ENCODE data around the gene FXYD3. TPM values are rescaled to one million over a fixed set of nuclear protein-coding genes. Genes with fewer than 3 reads are reported as not detected.
"Not testable (repeated sequence)": the region's sequence is repeated elsewhere in the genome, so short reads cannot be mapped to it uniquely, and the experiment has no call there.

Gene FXYD3
- total RNA-seq, 1 donor from 2014 or later, result 17.3 TPM

DNA sequence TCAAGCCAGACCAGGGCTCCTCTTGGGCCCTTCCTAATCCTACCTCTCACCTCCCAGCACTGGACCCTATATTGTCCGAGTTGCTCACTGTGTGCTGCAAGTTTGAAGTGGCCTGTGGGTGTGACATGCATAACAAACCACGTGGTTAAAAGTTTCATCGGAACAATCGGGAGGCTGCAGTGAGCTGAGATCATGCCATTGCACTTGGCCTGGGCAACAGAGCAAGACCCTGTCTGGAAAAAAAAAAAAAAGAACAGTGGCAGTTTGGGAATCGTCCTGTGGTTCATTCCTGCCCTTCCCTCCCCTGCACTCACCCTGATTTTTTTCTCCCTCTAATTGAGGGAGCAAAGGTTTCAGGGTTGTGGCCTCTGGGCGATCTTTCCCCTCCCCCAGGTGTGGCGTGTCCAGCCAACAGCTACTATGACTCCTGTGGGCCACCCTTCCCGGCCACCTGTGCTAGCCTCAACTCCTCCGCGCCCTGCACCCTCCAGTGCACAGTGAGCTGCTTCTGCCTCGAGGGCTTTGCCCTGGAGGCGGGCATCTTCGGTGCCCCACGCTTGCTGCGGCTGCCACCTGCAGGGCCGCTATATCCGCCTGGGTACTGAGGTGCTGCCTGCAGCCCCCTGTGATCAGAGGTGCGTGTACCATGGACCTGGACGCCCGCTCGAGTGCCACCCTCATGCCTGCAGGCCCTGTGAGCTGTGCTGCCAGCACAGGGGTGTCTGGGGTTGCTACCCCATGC is 16.3 kb upstream of the FXYD3 start:
- TF ChIP-seq, protein P1, sequence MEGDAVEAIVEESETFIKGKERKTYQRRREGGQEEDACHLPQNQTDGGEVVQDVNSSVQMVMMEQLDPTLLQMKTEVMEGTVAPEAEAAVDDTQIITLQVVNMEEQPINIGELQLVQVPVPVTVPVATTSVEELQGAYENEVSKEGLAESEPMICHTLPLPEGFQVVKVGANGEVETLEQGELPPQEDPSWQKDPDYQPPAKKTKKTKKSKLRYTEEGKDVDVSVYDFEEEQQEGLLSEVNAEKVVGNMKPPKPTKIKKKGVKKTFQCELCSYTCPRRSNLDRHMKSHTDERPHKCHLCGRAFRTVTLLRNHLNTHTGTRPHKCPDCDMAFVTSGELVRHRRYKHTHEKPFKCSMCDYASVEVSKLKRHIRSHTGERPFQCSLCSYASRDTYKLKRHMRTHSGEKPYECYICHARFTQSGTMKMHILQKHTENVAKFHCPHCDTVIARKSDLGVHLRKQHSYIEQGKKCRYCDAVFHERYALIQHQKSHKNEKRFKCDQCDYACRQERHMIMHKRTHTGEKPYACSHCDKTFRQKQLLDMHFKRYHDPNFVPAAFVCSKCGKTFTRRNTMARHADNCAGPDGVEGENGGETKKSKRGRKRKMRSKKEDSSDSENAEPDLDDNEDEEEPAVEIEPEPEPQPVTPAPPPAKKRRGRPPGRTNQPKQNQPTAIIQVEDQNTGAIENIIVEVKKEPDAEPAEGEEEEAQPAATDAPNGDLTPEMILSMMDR (IDR thresholded peaks at IDR 0.05; ENCODE audit: unreplicated experiment), result no peak
- Mint-ChIP-seq H3K4me3 (ENCODE audit: low read depth) (no peak overlapping the region), H3K36me3 (ENCODE audit: insufficient read depth) (no peaks in the 10 kb centered on the region), H3K4me1 (ENCODE audit: low read depth) (no peaks in the 10 kb centered on the region), H3K27me3 (peaks cover 6% of the 10 kb centered on the region), H3K27ac (no peak overlapping the region), H3K9me3 (ENCODE audit: low read depth) (no peaks in the 10 kb centered on the region)
- no peak for DNase-seq (ENCODE audit: low spot score, unreplicated experiment)

DNA sequence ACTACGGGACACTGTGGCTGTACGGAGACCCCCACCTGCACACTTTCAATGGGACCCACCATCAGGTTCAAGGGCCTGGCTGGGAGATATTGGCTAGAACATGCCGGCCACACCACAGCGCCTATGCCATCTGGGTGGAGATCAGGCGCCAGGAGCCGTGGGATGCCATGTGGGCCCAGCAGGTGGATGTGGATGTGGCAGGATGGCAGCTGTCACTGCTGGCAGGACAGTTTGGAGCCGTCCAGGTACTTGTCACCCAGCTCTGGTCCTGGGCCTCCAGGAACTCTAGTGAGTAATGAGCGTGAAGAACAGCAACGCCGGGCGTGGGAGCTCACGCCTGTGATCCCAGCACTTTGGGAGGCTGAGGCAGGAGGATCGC is 15.7 kb upstream of the FXYD3 start:
- DNase-seq (ENCODE audit: low spot score, unreplicated experiment), result no peak
- Mint-ChIP-seq H3K27ac (no peak overlapping the region), H3K9me3 (ENCODE audit: low read depth) (no peaks in the 10 kb centered on the region), H3K27me3 (peaks cover 6% of the 10 kb centered on the region), H3K36me3 (ENCODE audit: insufficient read depth) (no peaks in the 10 kb centered on the region), H3K4me3 (ENCODE audit: low read depth) (no peak overlapping the region), H3K4me1 (ENCODE audit: low read depth) (no peaks in the 10 kb centered on the region)
- TF ChIP-seq, protein P1 (IDR thresholded peaks at IDR 0.05; ENCODE audit: unreplicated experiment), result no peak

DNA sequence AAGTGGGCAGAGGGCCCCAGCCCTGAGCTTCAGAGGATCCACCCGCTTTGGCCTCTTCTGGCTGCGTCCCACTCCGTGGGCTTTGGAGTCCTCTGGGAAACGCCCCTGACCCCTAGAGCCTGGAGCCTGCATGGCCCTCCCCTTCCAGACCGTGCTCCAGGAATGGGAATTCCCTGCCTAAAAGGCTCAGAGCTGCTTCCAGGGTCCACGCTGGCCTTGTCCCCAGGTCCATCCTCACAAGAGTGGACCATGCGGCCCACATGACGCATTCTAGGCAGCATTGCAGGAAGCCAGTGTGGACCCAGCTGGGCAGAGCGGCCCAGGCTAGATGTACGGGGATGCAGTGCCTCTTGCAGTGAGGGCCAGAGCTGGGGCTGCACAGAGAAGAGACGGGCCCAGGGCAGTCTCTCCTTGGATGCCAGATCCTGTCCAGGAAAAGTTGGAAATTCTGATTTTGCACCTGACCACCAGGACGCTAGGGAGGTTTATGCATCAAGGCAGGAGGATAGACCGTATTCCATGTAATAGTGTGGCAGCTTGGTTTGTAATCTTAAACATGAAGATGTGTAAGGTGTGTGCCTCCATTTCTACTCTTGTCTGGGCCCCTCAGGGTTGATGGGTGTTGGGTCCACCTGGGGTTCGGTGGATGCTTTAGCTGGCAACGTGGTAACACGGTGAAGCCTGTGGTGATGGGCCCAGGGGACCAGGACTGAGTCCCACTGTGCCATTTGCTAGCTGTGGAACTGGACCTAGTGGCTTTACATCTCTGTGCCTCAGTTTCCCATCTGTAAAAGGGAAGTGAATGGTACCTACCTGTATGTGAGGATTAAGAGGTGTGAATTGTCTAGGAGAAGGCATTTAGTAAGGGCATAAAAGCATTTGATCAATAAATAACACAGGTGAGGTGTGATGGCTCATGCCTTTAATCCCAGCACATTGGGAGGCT is 14.8 kb upstream of the FXYD3 start:
- no peak for DNase-seq (ENCODE audit: low spot score, unreplicated experiment)
- peaks cover 5% of the 10 kb centered on the region for H3K27me3 Mint-ChIP-seq
- H3K9me3 Mint-ChIP-seq (ENCODE audit: low read depth), result no peaks in the 10 kb centered on the region
- no peaks in the 10 kb centered on the region for H3K36me3 Mint-ChIP-seq (ENCODE audit: insufficient read depth)
- no peaks in the 10 kb centered on the region for H3K4me1 Mint-ChIP-seq (ENCODE audit: low read depth)
- no peak overlapping the region for H3K4me3 Mint-ChIP-seq (ENCODE audit: low read depth)
- no peak overlapping the region for H3K27ac Mint-ChIP-seq
- TF ChIP-seq, protein P1 (IDR thresholded peaks at IDR 0.05; ENCODE audit: unreplicated experiment), result no peak

DNA sequence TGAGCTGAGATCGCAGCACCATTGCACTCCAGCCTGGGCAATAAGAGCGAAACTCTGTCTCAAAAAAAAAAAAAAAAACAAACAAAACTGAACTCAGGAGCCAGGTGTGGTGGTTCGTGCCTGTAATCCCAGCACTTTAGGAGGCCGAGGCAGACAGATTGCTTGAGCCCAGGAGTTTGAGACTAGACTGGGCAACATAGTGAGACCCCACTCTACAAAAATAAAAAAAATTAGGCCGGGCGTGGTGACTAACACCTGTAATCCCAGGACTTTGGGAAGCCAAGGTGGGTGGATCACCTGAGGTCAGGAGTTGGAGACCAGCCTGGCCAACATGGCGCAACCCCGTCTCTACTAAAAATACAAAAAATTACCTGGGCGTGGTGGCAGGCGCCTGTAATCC is 13.7 kb upstream of the FXYD3 start:
- not testable (repeated sequence) for H3K4me3 Mint-ChIP-seq (ENCODE audit: low read depth); H3K4me1 Mint-ChIP-seq (ENCODE audit: low read depth); H3K36me3 Mint-ChIP-seq (ENCODE audit: insufficient read depth); H3K27me3 Mint-ChIP-seq; H3K9me3 Mint-ChIP-seq (ENCODE audit: low read depth); DNase-seq (ENCODE audit: low spot score, unreplicated experiment); H3K27ac Mint-ChIP-seq

DNA sequence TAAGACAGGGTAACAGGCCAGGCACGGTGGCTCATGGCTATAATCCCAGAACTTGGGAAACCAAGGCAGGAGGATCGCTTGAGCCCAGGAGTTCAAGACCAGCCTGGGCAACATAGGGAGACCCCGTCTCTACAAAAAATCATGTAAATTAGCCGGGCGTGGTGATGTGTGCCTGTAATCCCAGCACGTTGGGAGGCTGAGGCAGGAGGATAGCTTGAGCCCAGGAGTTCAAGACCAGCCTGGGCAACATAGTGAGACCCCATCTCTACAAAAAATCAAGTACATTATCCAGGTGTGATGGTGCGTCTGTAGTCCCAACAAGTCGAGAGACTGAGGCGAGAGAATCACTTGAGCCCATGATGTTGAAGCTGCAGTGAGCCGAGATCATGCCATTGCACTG is 12.0 kb upstream of the FXYD3 start:
- not testable (repeated sequence) for H3K36me3 Mint-ChIP-seq (ENCODE audit: insufficient read depth); DNase-seq (ENCODE audit: low spot score, unreplicated experiment); H3K4me1 Mint-ChIP-seq (ENCODE audit: low read depth); H3K27ac Mint-ChIP-seq; H3K9me3 Mint-ChIP-seq (ENCODE audit: low read depth); H3K27me3 Mint-ChIP-seq; H3K4me3 Mint-ChIP-seq (ENCODE audit: low read depth)

DNA sequence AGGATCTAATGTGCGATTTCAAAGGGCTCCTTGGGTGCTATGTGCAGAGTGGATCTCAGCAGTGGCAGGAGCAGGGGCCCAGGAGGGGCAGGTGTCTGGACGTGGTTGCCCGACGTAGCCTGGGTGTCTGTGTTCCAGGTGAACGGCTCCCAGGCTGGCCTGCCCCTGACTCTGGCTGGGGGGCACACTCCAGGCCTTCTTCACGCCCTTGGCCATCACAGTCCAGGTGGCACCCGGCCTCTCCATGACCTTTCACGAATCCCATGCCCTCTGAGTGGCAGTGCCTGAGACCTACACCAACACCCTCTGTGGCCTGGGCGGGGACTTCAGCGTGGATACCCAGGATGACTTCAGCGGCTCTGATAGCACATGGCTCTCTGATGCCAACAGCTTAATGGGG is 11.3 kb upstream of the FXYD3 start:
- H3K4me3 Mint-ChIP-seq (ENCODE audit: low read depth), result no peak overlapping the region
- TF ChIP-seq, protein P1 (IDR thresholded peaks at IDR 0.05; ENCODE audit: unreplicated experiment), result no peak
- H3K27me3 Mint-ChIP-seq, result no peaks in the 10 kb centered on the region
- peaks cover 4% of the 10 kb centered on the region for H3K9me3 Mint-ChIP-seq (ENCODE audit: low read depth)
- DNase-seq (ENCODE audit: low spot score, unreplicated experiment), result no peak
- H3K27ac Mint-ChIP-seq, result no peak overlapping the region
- no peaks in the 10 kb centered on the region for H3K36me3 Mint-ChIP-seq (ENCODE audit: insufficient read depth)
- no peaks in the 10 kb centered on the region for H3K4me1 Mint-ChIP-seq (ENCODE audit: low read depth)

All from progenitor cell of endocrine pancreas (in vitro differentiated cells).